Fibroblast of upper back skin (primary cell): Measurements from ENCODE around the gene MRPS2.
"Not testable (repeated sequence)": the region's sequence is repeated elsewhere in the genome, so short reads cannot be mapped to it uniquely, and the experiment has no call there.

Experiments used
- DNase-seq: peaks from one replicate; pipeline ENCODE4 v3.0.0-alpha.2; 2013

The MRPS2 gene

GRCh38 chr9:135516132-135516860 lies 15.8 kb downstream of the MRPS2 start:
- DNase-seq = no peak

DNA sequence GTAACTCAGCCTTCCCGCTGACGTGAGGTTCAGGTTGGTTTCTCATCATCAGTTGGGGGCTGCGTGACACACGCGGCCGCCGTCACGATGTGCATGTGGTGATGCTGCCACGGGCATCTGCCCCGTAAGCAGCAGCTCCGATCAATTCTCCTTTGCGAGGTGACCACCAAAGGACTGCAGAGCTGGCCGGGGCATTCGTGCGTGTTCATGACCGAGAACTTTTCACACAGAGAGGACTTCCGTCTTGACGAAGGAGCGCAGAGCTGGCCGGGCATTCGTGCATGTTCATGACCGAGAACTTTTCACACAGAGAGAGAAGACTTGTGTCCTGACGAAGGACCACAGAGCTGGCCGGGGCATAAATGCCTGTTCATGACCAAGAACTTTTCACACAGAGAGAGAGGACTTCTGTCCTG lies 16.9 kb downstream of the MRPS2 start:
- DNase-seq = no peak

- DNase-seq = no peak
Measured at GRCh38 chr9:135519179-135519971, 18.9 kb downstream of the MRPS2 start.

- DNase-seq = no peak
Measured at GRCh38 chr9:135520916-135521607, 20.6 kb downstream of the MRPS2 start, which contains the start of gene LCN1. Gene LCN1, plus strand, starts transcription at chr9:135521440. Its CDS starts 58 bp downstream, at chr9:135521498.

DNA sequence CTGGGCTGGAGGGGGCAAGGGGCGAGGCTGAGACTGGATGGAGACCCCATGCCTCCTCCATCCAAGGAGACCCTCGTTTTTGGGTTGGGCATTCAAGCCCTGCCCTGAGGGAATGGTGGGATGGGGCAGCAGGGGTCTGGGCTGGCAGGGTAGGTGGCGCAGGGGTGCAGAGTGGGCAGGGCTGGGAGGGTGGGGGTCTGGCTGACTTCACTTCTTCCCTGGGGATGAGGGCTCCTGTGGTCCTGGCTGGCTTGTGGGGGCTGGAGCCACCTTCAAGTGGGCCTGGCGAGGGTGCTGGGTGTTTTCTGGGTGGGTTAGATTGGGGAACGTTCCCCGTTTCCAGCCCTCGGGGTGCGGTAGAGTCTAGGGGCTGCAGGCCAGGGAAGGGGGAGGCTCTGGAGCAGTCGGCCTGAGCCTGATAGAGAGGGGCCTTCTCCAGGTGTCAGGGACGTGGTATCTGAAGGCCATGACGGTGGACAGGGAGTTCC lies 21.2 kb downstream of the MRPS2 start:
- no peak for DNase-seq

GRCh38 chr9:135522137-135522877 lies 21.8 kb downstream of the MRPS2 start:
- no peak for DNase-seq

- DNase-seq = no peak
Measured at GRCh38 chr9:135522931-135523330, 22.4 kb downstream of the MRPS2 start.

- DNase-seq = no peak
Measured at GRCh38 chr9:135523521-135524129, 23.1 kb downstream of the MRPS2 start.

- no peak for DNase-seq
Measured at GRCh38 chr9:135524130-135524861, 23.8 kb downstream of the MRPS2 start.

DNA sequence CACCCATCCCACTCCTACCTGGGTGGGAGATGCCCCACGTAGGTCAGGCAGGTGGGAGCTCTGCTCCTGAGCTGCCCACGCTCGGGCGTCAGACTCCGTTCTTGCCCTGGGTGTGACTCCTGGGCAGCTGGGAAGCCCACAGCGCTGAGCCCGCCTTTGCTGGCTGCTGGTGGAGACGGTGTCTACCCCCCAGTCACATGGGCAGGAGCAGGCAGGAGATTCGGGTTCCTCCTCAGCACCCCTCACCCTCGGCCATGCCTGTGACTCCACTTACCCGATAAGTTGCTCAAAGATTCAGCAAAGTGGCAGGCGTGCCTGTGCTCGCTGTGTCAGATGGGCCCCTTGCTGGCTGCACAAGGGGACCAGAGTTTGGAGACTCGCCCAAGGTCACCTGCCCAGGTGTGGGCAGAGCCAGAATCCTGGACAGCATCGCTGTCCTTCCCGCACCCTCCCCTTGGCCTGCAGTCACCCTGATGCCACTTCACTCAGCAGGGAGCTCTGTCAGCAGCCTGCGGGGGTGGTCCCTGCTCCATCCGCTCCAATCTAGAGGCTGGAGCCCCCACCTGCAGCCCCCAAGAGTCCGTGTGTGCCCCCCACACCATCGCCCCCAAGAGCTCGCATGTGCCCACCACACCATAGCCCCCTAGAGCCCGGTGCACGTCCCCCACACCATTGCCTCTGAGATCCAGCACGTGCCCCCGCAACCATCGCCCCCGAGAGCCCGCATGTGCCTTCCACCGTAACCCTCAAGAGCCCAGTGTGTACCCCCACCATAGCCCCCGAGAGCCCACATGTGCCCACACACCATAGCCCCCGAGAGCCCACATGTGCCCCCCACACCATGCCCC lies 25.0 kb downstream of the MRPS2 start:
- DNase-seq = no peak

- no peak for DNase-seq
Measured at GRCh38 chr9:135526089-135526729, 25.7 kb downstream of the MRPS2 start.

- DNase-seq = no peak
Measured at GRCh38 chr9:135526730-135527571, 26.5 kb downstream of the MRPS2 start.

GRCh38 chr9:135528842-135529435 lies 28.5 kb downstream of the MRPS2 start:
- DNase-seq = not testable (repeated sequence)

DNA sequence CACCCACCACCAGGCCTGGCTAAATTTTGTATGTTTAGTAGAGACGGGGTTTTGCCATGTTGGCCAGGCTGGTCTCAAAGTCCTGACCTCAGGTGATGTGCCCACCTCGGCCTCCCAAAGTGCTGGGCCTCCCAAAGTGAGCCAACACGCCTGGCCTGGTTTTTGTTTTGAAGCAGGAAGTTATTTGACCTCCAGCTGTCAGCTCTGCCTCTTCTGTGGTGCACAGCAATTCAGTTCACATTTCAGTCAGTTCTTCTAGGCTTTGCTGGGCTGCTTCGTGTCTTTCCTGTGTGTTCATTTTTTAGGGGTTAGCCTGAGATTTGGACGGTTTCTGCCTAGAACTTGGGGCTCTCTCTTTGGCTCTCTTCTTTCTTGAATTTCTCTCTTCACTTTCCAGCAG lies 29.7 kb downstream of the MRPS2 start:
- no peak for DNase-seq

DNA sequence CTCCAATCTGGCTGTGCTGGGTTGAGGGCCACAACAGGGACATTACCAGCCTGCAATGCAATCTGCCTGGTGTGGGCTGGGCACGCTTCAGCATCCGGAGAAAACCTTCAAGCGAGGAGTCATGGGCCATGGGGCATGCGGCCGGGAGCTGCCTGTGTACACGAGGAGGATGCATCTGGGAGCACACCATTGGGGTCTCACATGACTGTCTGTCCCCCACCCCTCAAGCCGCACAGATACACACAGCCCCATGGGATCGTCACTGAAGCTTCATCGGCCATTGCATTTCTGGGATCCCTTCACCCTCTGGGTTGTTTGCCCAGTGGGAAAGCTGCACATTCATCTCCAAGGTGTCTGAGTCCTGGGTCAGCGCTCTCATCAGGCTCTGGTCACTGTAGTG lies 30.6 kb downstream of the MRPS2 start:
- no peak for DNase-seq

GRCh38 chr9:135533113-135533512 lies 32.6 kb downstream of the MRPS2 start:
- no peak for DNase-seq

- DNase-seq = no peak
Measured at GRCh38 chr9:135533674-135534073, 33.2 kb downstream of the MRPS2 start.

- DNase-seq = not testable (repeated sequence)
Measured at GRCh38 chr9:135534192-135534711, 33.8 kb downstream of the MRPS2 start.
